ENCODE data around the gene C20orf204. TPM values are rescaled to one million over a fixed set of nuclear protein-coding genes. Genes with fewer than 3 reads are reported as not detected.
"Not testable (repeated sequence)": the region's sequence is repeated elsewhere in the genome, so short reads cannot be mapped to it uniquely, and the experiment has no call there.

The C20orf204 gene
- total RNA-seq, 2 experiments from 2014 or later, result 2.8 to 4.7 TPM

DNA sequence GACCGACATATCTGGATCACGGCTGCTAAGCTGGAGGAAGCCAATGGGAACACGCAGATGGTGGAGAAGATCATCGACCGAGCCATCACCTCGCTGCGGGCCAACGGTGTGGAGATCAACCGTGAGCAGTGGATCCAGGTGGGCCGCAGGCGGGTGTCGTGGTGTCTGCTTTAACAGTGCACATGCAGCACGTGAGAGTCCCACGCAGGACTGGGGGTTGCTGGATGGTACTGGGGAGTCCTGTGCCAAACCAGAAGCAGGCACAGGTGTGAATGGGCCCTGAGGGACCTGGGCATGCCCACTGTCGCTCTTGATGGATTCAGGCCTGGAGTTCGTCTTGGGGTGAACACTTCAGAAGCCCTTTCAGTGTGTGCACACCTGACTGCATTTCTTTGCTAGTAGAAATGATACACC, 24.6 kb upstream of the C20orf204 start:
- Mint-ChIP-seq H3K4me3 (no peak overlapping the region), H3K27me3 (no peaks in the 10 kb centered on the region)
- POLR2A ChIA-PET, result no interaction called here

DNA sequence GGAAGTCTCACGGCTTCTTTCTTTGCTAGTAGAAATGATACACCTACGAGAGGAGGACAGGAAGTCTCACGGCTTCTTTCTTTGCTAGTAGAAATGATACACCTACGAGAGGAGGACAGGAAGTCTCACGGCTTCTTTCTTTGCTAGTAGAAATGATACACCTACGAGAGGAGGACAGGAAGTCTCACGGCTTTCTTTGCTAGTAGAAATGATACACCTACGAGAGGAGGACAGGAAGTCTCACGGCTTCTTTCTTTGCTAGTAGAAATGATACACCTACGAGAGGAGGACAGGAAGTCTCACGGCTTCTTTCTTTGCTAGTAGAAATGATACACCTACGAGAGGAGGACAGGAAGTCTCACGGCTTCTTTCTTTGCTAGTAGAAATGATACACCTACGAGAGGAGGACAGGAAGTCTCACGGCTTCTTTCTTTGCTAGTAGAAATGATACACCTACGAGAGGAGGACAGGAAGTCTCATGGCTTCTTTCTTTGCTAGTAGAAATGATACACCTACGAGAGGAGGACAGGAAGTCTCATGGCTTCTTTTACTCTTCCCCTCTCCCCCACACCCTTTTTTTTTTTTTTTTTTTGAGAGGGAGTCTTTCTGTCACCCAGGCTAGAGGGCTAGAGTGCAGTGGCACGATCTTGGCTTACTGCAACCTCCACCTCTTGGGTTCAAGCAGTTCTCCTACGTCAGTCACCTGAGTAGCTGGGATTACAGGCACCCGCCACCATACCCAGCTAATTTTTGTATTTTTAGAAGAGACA, 23.4 kb upstream of the C20orf204 start:
- peak overlapping the region; percentile 50 for H3K4me3 Mint-ChIP-seq
- DNase-seq; CTCF ChIA-PET; intact Hi-C loops (cut with micrococcal nuclease); H3K27me3 Mint-ChIP-seq: not testable (repeated sequence)
- ATAC-seq, result peak; percentile 58
- H3K27ac Mint-ChIP-seq, result peak overlapping the region; percentile 93
- peaks cover 27% of the 10 kb centered on the region for H3K4me1 Mint-ChIP-seq (ENCODE audit: low read depth)
- H3K36me3 Mint-ChIP-seq (ENCODE audit: low read depth), result peaks cover 72% of the 10 kb centered on the region
- POLR2A ChIA-PET, result interaction anchor here (1.2 kb wide), 1 partner anchor 32 kb away, joined by 3 read pairs; no protein-coding TSS in a partner anchor
- H3K9me3 Mint-ChIP-seq, result peaks cover 16% of the 10 kb centered on the region

More for the DNA sequence above, 24.6 kb upstream of the C20orf204 start:
- CTCF ChIA-PET, result interaction anchor here (1.3 to 1.7 kb wide), 2 partner anchors 27 to 31 kb away, joined by 4 read pairs; no protein-coding TSS in a partner anchor
- Mint-ChIP-seq H3K4me1 (ENCODE audit: low read depth) (peaks cover 27% of the 10 kb centered on the region), H3K36me3 (ENCODE audit: low read depth) (peaks cover 76% of the 10 kb centered on the region), H3K9me3 (peaks cover 16% of the 10 kb centered on the region), H3K27ac (peak overlapping the region; percentile 85)
- ATAC-seq (peak; percentile 47), DNase-seq (peak; percentile 18)
- TF ChIP-seq, protein P1, sequence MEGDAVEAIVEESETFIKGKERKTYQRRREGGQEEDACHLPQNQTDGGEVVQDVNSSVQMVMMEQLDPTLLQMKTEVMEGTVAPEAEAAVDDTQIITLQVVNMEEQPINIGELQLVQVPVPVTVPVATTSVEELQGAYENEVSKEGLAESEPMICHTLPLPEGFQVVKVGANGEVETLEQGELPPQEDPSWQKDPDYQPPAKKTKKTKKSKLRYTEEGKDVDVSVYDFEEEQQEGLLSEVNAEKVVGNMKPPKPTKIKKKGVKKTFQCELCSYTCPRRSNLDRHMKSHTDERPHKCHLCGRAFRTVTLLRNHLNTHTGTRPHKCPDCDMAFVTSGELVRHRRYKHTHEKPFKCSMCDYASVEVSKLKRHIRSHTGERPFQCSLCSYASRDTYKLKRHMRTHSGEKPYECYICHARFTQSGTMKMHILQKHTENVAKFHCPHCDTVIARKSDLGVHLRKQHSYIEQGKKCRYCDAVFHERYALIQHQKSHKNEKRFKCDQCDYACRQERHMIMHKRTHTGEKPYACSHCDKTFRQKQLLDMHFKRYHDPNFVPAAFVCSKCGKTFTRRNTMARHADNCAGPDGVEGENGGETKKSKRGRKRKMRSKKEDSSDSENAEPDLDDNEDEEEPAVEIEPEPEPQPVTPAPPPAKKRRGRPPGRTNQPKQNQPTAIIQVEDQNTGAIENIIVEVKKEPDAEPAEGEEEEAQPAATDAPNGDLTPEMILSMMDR (IDR thresholded peaks at IDR 0.05), result no peak
- intact Hi-C loops (cut with micrococcal nuclease), result no loop called here

DNA sequence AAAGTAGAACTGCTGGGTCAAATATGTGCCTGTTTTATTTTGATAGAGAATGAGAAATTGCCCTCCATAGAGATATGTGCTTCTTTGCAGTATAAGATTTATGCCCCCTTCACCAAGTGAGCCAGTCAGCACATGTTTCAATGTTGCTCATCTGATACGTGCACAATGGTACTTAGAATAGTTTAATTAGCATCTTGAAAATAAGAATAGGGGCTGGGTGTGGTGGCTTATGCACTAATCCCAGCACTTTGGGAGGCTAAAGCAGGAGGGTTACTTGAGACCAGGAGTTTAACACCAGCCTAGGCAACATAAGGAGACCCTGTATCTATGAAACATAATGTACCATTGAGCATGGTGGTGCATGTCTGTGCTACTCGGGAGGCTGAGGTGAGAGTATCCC, 20.3 kb upstream of the C20orf204 start:
- TF ChIP-seq, protein P1 (IDR thresholded peaks at IDR 0.05), result no peak
- peaks cover 23% of the 10 kb centered on the region for H3K4me1 Mint-ChIP-seq (ENCODE audit: low read depth)
- peak overlapping the region; percentile 34 for H3K27ac Mint-ChIP-seq
- peaks cover 57% of the 10 kb centered on the region for H3K36me3 Mint-ChIP-seq (ENCODE audit: low read depth)
- no peaks in the 10 kb centered on the region for H3K27me3 Mint-ChIP-seq
- ATAC-seq (no peak), DNase-seq (no peak)
- ChIA-PET CTCF (no interaction called here), POLR2A (no interaction called here)
- H3K9me3 Mint-ChIP-seq, result peaks cover 7% of the 10 kb centered on the region
- H3K4me3 Mint-ChIP-seq, result no peak overlapping the region
- intact Hi-C loops (cut with micrococcal nuclease), result no loop called here

DNA sequence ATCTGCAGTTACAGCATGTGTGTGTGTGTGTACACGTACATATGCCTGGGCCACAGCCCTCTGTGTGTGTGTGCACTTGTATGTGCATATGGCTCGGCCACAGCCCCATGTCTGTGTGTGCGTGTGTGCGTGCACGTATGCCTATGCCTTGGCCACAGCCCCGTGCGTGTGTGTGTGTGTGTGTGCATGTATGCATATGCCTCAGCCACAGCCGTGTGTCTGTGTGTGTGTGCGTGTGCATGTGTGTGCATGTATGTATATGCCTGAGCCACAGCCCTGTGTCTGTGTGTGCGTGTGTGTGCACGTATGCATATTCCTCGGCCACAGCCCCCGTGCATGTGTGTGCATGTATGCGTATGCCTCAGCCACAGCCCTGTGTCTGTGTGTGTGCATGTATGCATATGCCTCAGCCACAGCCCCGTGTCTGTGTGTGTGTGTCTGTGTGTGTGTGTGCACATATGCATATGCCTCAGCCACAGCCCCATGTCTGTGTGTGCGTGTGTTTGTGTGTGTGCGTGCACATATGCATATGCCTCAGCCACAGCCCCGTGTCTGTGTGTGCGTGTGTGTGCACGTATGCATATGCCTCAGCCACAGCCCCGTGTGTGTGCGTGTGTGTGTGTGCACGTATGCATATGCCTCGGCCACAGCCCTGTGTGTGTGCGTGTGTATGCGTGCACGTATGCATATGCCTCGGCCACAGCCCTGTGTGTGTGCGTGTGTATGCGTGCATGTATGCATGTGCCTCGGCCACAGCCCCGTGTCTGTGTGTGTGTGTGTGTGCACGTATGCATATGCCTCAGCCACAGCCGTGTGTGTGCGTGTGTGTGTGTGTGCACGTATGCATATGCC, 14.6 kb upstream of the C20orf204 start:
- Mint-ChIP-seq H3K4me3 (no peak overlapping the region), H3K27me3 (no peaks in the 10 kb centered on the region), H3K4me1 (ENCODE audit: low read depth) (no peaks in the 10 kb centered on the region), H3K27ac (no peak overlapping the region), H3K9me3 (no peaks in the 10 kb centered on the region), H3K36me3 (ENCODE audit: low read depth) (peaks cover 50% of the 10 kb centered on the region)
- ATAC-seq (no peak), DNase-seq (no peak)
- intact Hi-C loops (cut with micrococcal nuclease), result no loop called here
- TF ChIP-seq, protein P1 (IDR thresholded peaks at IDR 0.05), result no peak
- CTCF ChIA-PET, result no interaction called here
- POLR2A ChIA-PET, result no interaction called here

DNA sequence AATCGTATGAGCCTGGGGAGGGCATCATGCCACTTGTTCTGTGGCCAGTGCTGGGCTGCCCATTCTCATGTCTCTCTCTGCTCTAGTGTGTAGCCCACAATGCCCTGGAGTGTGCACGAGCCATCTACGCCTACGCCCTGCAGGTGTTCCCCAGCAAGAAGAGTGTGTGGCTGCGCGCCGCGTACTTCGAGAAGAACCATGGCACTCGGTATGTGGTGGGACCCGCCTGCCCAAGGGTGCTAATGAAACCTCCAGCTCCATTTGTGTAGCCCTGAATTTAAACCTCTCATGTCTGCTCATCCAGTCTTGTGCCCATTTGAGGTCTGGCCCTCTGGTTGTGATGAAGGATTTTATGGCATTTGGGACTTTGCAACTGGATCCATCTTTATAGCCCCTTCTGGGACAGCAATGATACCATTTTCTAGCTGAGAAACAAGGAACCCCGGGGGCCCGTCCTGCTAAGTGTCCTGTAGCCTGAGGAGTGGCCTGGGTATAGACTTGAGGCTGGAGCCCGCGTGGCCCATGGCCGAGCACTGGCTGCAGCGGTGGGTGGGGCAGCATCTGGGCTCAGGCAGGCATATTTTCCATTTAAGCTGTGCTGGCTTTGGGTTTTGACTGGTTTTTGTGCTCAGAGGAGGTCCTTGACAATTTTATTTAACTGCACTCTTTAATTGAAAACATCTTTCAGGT, 13.2 kb upstream of the C20orf204 start:
- Mint-ChIP-seq H3K4me1 (ENCODE audit: low read depth) (no peaks in the 10 kb centered on the region), H3K27me3 (no peaks in the 10 kb centered on the region), H3K27ac (no peak overlapping the region), H3K36me3 (ENCODE audit: low read depth) (peaks cover 53% of the 10 kb centered on the region), H3K9me3 (no peaks in the 10 kb centered on the region), H3K4me3 (no peak overlapping the region)
- ChIA-PET CTCF (no interaction called here), POLR2A (interaction anchor here (1.0 kb wide), 1 partner anchor 13 kb away, joined by 5 read pairs; the partner anchor contains the start of gene C20orf204)
- ATAC-seq (no peak), DNase-seq (no peak)
- intact Hi-C loops (cut with micrococcal nuclease), result no loop called here
- TF ChIP-seq, protein P1 (IDR thresholded peaks at IDR 0.05), result no peak

Data from activated CD8-positive, alpha-beta T cell treated with anti-CD3 and anti-CD28 coated beads for 36 hours (primary cell).